HepG2 (cell line): ENCODE measurements around the gene RMRP. TPM values are rescaled to one million over a fixed set of nuclear protein-coding genes. Genes with fewer than 3 reads are reported as not detected.

Experiments used
- ATF1 ChIP-seq: IDR thresholded peaks from 2 replicates; pipeline ENCODE4 v1.6.1; 2016; ENCODE audit warnings: mild to moderate bottlenecking, control low read depth
- EED ChIP-seq: sonication (generic); formaldehyde crosslinking; IDR thresholded peaks from 2 replicates; pipeline ENCODE4 v1.5.0; 2020; ENCODE audit warnings: mild to moderate bottlenecking, missing genetic modification reagents
- GFI1 ChIP-seq: sonication (generic); formaldehyde crosslinking; IDR thresholded peaks from 2 replicates; pipeline ENCODE4 v1.5.0; 2020; ENCODE audit warnings: missing genetic modification reagents, mild to moderate bottlenecking, borderline replicate concordance
- MED13 ChIP-seq: sonication (generic); formaldehyde crosslinking; IDR thresholded peaks from 2 replicates; pipeline ENCODE4 v1.5.0; 2020; ENCODE audit warnings: missing genetic modification reagents
- PAX8 ChIP-seq: sonication (generic); formaldehyde crosslinking; IDR thresholded peaks from 2 replicates; pipeline ENCODE4 v1.8.0; 2022; ENCODE audit warnings: mild to moderate bottlenecking, missing genetic modification reagents, borderline replicate concordance
- RNF219 ChIP-seq: sonication (generic); formaldehyde crosslinking; IDR thresholded peaks from 2 replicates; pipeline ENCODE4 v1.5.0; 2020; ENCODE audit warnings: mild to moderate bottlenecking, missing genetic modification reagents
- SMARCE1 ChIP-seq: fragments of 450-650 bp; IDR thresholded peaks from 2 replicates; pipeline ENCODE4 v1.6.1; 2017; ENCODE audit warnings: borderline replicate concordance
- SP4 ChIP-seq: sonication (generic); formaldehyde crosslinking; IDR thresholded peaks from 2 replicates; pipeline ENCODE4 v1.8.1; 2023; ENCODE audit warnings: mild to moderate bottlenecking, missing genetic modification reagents
- TEAD3 ChIP-seq: optimal IDR thresholded peaks from 2 replicates; pipeline ENCODE3; 2016; ENCODE audit warnings: borderline replicate concordance
- UBTF ChIP-seq: sonication (generic); formaldehyde crosslinking; IDR thresholded peaks from 2 replicates; pipeline ENCODE4 v1.4.0; 2020; ENCODE audit warnings: mild to moderate bottlenecking, missing genetic modification reagents
- YEATS2 ChIP-seq: sonication (generic); formaldehyde crosslinking; IDR thresholded peaks from 2 replicates; pipeline ENCODE4 v1.4.0; 2020; ENCODE audit warnings: missing genetic modification reagents, borderline replicate concordance
- ZBTB38 ChIP-seq: sonication (generic); formaldehyde crosslinking; IDR thresholded peaks from 2 replicates; pipeline ENCODE4 v1.5.1; 2020; ENCODE audit warnings: mild to moderate bottlenecking, missing genetic modification reagents
- ZFP82 ChIP-seq: sonication (generic); formaldehyde crosslinking; IDR thresholded peaks from 2 replicates; pipeline ENCODE4 v1.5.1; 2020; ENCODE audit warnings: mild to moderate bottlenecking, missing genetic modification reagents, borderline replicate concordance
- ZNF234 ChIP-seq: sonication (generic); formaldehyde crosslinking; conservative IDR thresholded peaks from 2 replicates; pipeline ENCODE4 v1.5.1; 2020; ENCODE audit warnings: mild to moderate bottlenecking, missing genetic modification reagents
- ZNF317 ChIP-seq: sonication (generic); formaldehyde crosslinking; IDR thresholded peaks from 2 replicates; pipeline ENCODE4 v1.5.0; 2020; ENCODE audit warnings: mild to moderate bottlenecking, missing genetic modification reagents
- ZNF33A ChIP-seq: sonication (generic); formaldehyde crosslinking; IDR thresholded peaks from 2 replicates; pipeline ENCODE4 v1.5.1; 2020; ENCODE audit warnings: missing genetic modification reagents, mild to moderate bottlenecking, moderate library complexity, borderline replicate concordance
- ZNF362 ChIP-seq: sonication (generic); formaldehyde crosslinking; IDR thresholded peaks from 2 replicates; pipeline ENCODE4 v1.4.0; 2020; ENCODE audit warnings: missing genetic modification reagents, mild to moderate bottlenecking, borderline replicate concordance
- ZNF674 ChIP-seq: sonication (generic); formaldehyde crosslinking; IDR thresholded peaks from 2 replicates; pipeline ENCODE4 v1.5.0; 2020; ENCODE audit warnings: low read depth, mild to moderate bottlenecking, missing genetic modification reagents
- ZNF746 ChIP-seq: sonication (generic); formaldehyde crosslinking; IDR thresholded peaks from 2 replicates; pipeline ENCODE4 v1.8.0; 2022; ENCODE audit warnings: mild to moderate bottlenecking, missing genetic modification reagents
- ZNF747 ChIP-seq: sonication (generic); formaldehyde crosslinking; IDR thresholded peaks from 2 replicates; pipeline ENCODE4 v1.8.1; 2023; ENCODE audit warnings: missing genetic modification reagents, mild to moderate bottlenecking, borderline replicate concordance
- ZNF850 ChIP-seq: sonication (generic); formaldehyde crosslinking; conservative IDR thresholded peaks from 2 replicates; pipeline ENCODE4 v1.9.0; 2021; ENCODE audit warnings: mild to moderate bottlenecking, missing genetic modification reagents
- polyA plus RNA-seq, 8 experiments: library from polyadenylated mRNA; depleted of rRNA in 3 of 8; stranded (reverse) in 7 of 8; unstranded in 1 of 8; fragments of >200 nt; fragmentation: Illumina TruSeq in 4 of 8; extraction: Trizol in 4 of 8; gene quantifications; 2 replicates each; pipeline versions ENCODE4 v1.2.1 to v1.2.3, GENCODE V29; 2011 to 2016; ENCODE audit warnings: low read depth in 4 of 8, missing spikeins in 1 of 8, mixed read lengths in 1 of 8; ENCODE audit not compliant: insufficient read depth in 1 of 8
- total RNA-seq, 5 experiments: library from RNA; depleted of rRNA; stranded (reverse); fragments of >200 nt; fragmentation: Illumina TruSeq; extraction: Trizol; gene quantifications; 2 replicates each; pipeline ENCODE4 v1.2.3, GENCODE V29; 2016; ENCODE audit warnings: low read depth in 1 of 5
- TF ChIP-seq, protein P1 (sequence below): sonication (generic); formaldehyde crosslinking; IDR thresholded peaks from 2 replicates; pipeline ENCODE4 v1.4.0; 2020; ENCODE audit warnings: missing genetic modification reagents
- TF ChIP-seq, protein P2 (sequence below): sonication (generic); formaldehyde crosslinking; IDR thresholded peaks from 2 replicates; pipeline ENCODE4 v1.4.0; 2020; ENCODE audit warnings: missing genetic modification reagents

RMRP gene
- total and polyA plus RNA-seq, 2 of the 13 experiments (the other 11 are each of a cell fraction or from before 2014, with no cell fraction given), result 51.4 to 4,025 TPM

- TF ChIP-seq EED (CRISPR knock-in tag) (peak; percentile 64; the same call in 1 of the 2 replicates), ZNF674 (CRISPR knock-in tag) (no peak), SP4 (CRISPR knock-in tag) (0 out of 2 replicates have a peak, but pooled peaks have one; percentile 30), ZBTB38 (CRISPR knock-in tag) (no peak), GFI1 (peak; percentile 74; the same call in 1 of the 2 replicates), ZNF747 (CRISPR knock-in tag) (0 out of 2 replicates have a peak, but pooled peaks have one; percentile 24), YEATS2 (CRISPR knock-in tag) (no peak), UBTF (CRISPR knock-in tag) (peak; percentile 51; the same call in 1 of the 2 replicates), MED13 (CRISPR knock-in tag) (no peak), ZNF362 (peak; percentile 89), ATF1 (CRISPR knock-in tag) (0 out of 2 replicates have a peak, but pooled peaks have one; percentile 15), ZFP82 (0 out of 2 replicates have a peak, but pooled peaks have one; percentile 61), ZNF746 (CRISPR knock-in tag) (0 out of 2 replicates have a peak, but pooled peaks have one; percentile 10), ZNF317 (0 out of 2 replicates have a peak, but pooled peaks have one; percentile 16), ZNF33A (CRISPR knock-in tag) (peak; percentile 59; the same call in 1 of the 2 replicates), RNF219 (CRISPR knock-in tag) (0 out of 2 replicates have a peak, but pooled peaks have one; percentile 25), ZNF850 (CRISPR knock-in tag) (peak; percentile 61; the same call in 1 of the 2 replicates), TEAD3 (CRISPR knock-in tag) (peak; percentile 89), ZNF234 (CRISPR knock-in tag) (0 out of 2 replicates have a peak, but pooled peaks have one; percentile 31), SMARCE1 (no peak), PAX8 (CRISPR knock-in tag) (no peak)
- TF ChIP-seq, protein P1, sequence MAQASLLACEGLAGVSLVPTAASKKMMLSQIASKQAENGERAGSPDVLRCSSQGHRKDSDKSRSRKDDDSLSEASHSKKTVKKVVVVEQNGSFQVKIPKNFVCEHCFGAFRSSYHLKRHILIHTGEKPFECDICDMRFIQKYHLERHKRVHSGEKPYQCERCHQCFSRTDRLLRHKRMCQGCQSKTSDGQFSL, result no peak
- TF ChIP-seq, protein P2, sequence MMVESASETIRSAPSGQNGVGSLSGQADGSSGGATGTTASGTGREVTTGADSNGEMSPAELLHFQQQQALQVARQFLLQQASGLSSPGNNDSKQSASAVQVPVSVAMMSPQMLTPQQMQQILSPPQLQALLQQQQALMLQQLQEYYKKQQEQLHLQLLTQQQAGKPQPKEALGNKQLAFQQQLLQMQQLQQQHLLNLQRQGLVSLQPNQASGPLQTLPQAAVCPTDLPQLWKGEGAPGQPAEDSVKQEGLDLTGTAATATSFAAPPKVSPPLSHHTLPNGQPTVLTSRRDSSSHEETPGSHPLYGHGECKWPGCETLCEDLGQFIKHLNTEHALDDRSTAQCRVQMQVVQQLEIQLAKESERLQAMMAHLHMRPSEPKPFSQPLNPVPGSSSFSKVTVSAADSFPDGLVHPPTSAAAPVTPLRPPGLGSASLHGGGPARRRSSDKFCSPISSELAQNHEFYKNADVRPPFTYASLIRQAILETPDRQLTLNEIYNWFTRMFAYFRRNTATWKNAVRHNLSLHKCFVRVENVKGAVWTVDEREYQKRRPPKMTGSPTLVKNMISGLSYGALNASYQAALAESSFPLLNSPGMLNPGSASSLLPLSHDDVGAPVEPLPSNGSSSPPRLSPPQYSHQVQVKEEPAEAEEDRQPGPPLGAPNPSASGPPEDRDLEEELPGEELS (CRISPR knock-in tag), result no peak
Observed at GRCh38 chr9:35646153-35646532, 11.7 kb downstream of the RMRP start (continued).
